Keratinocyte (primary cell): ENCODE measurements around the gene ZKSCAN1.

ENCODE experiments used
- CTCF ChIP-seq, 3 experiments: IDR thresholded peaks in 1 of 3; conservative IDR thresholded peaks in 1 of 3; optimal IDR thresholded peaks in 1 of 3; 2 replicates in 2 of 3; 3 replicates in 1 of 3; pipeline versions ENCODE3 to v1.5.1; 2011; ENCODE audit warnings: low read length in 3 of 3, mild to moderate bottlenecking in 3 of 3, moderate library complexity in 2 of 3, control low read depth in 1 of 3, inconsistent platforms in 1 of 3; ENCODE audit not compliant: insufficient read depth in 2 of 3; ENCODE audit errors: extremely low read depth in 1 of 3
- EZH2 ChIP-seq: IDR thresholded peaks from one replicate; pipeline ENCODE4 v1.6.1; 2012; ENCODE audit warnings: inconsistent platforms, mild to moderate bottlenecking, low read length, moderate library complexity

- TF ChIP-seq CTCF (optimal IDR thresholded peaks at IDR 0.05 in 1 of 3, IDR thresholded peaks at IDR 0.05 in 1 of 3, conservative IDR thresholded peaks at IDR 0.05 in 1 of 3; ENCODE audit: extremely low read depth in 1 of 3, insufficient read depth in 2 of 3, low read length in 3 of 3) (no peak), EZH2 (no peak)
These were observed at the start of gene ZKSCAN1 for GRCh38 chr7:100015232-100016214.
